Posterior cingulate gyrus (tissue), 11 donors: ENCODE measurements around the gene UTF1.
"Not testable (repeated sequence)": the region's sequence is repeated elsewhere in the genome, so short reads cannot be mapped to it uniquely, and the experiment has no call there.

Source experiments
- DNase-seq, 10 donors: peaks; one replicate each; pipeline versions ENCODE4 v3.0.0 to v3.0.0-alpha.2; 2020 to 2021; ENCODE audit warnings: mixed read lengths in 3 of 10
- intact Hi-C: fragments of 100-400 bp; cut with DNase I; formaldehyde crosslinking; loops from one replicate; pipeline ENCODE4 v1.15.1; 2023

Gene UTF1

GRCh38 chr10:133258818-133259601 is 29.0 kb downstream of the UTF1 start:
- peak in 8 of 10 donors; percentile 25 to 92 (median 56) for DNase-seq
- intact Hi-C loops = no loop called here

DNA sequence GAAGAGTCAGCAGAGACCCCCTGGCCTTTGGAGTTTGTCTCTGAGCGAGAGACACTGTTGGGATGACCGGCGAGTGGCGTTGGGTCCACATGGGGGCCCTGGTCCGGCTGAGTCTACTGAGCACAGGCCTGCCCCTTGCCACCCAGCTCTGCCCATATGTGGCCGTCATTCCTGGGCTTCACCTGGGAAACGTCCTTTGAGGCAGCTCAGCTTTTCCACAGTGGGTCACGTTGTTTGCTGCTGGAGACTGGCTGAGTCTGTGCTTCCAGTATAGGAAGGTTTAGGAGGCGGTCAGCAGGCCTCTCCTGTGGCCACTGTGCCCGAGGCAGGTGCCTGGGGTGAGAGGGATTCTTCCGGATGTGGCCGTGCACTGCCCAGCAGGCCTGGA is 29.6 kb downstream of the UTF1 start:
- no peak for DNase-seq
- intact Hi-C loops = no loop called here

DNA sequence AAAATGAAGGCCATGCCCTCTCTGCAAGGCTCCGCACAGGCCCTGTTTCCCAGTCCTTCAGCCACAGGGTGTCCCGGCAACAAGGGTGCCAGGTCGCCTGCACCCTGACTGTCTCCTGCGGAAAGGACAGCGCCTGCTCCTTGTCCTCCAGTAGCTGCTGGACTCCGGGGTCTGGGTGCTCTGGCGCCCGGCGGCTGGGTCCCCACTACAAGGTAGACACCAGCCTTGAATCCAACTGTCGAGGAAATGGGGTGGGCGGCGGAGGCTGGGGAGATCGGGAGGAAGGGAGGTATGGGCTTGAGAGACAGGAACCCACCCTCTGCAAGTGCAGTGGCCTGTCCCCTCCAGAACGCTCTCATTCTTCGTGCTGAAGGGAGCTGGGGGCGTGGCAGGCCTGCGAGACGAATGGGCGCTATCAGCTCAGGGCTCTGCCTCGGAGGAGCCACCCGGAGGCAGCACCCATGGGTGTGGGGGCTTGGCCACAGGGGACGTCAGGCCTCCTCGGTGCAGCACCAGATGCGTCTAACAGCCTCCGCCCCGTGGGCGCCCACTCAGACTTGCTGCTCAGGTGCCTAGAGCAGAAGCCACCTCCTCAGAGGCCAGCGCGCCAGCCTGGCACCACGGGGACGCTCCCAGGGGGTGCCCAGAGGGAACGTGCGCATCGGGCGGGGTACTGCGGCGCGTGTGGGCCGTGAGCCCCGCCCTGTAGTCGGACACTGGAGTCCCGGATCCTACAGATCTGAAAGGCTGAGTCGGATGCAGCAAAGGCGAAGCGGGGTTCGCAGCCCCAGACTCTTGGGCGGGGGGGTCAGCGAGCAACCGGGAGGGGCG is 31.1 kb downstream of the UTF1 start:
- intact Hi-C loops = no loop called here
- DNase-seq = peak in 7 of 10 donors; percentile 24 to 92 (median 29)

DNA sequence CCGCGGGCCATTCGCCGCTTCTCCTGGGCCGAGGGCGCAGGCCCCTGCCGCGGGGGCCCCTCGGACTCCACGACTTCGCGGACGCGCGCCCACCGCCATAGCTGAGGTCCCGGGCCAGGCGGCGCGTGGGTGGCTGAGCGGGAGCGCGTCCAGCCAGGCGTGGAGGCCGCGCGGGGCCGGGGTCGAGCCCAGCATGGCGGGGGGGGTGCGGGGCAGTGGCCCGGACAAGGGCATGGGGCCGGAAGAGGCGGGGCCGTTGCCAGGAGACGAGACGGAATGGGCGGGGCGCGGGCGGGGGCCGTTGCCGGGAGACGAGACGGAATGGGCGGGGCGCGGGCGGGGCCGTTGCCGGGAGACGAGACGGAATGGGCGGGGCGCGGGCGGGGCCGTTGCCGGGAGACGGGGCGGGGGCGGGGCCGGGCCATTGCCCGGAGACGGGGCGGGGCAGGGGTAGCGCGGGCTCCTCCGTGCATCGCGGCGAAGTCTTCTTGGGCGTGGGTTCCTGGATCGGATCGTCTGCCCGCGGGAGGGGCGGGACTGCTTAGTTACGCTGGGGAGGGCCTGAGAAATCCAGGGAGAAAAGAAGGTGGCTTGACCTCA is 31.8 kb downstream of the UTF1 start:
- intact Hi-C loops = no loop called here
- DNase-seq = peak; percentile 73 to 98 (median 85)

GRCh38 chr10:133262696-133263095 is 32.7 kb downstream of the UTF1 start:
- DNase-seq = no peak
- intact Hi-C loops = no loop called here

DNA sequence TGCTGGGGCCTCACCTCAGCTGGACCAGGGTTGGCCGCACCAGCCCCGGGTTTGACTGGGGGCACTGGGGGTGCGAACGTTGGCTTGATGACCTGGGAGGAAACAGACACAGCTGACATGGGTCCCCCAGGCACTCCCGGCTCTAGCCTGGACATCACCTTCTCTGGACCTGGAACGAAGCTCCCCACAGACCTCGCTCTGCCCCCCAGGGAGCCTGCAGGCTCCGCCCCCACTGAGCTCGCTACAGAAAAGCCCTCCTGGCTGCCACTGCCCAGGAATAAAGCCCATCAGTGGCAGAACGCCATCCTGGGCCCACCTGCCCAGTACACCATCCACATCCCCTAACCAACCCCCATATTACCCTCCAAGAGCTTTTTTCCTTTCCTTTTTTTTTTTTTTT is 33.7 kb downstream of the UTF1 start:
- intact Hi-C loops = no loop called here

DNA sequence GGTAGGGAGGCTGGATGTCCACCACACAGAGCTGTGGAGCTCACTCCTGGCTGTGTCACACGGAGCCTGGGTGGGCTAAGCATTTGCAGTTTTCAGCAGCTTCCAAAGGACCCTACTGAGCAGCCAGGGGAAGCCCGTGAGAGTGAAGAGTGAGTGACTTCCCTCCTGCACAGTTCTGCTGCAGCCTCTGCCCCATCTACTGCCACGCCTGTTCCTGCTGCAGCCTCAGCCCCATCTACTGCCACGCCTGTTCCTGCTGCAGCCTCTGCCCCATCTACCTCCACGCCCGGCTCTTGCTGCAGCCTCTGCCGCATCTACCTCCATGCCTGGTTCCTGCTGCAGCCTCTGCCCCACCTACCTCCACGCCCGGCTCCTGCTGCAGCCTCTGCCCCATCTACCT is 34.4 kb downstream of the UTF1 start:
- DNase-seq = no peak

More for the DNA sequence above, 33.7 kb downstream of the UTF1 start:
- DNase-seq = no peak

GRCh38 chr10:133265052-133265451 is 35.0 kb downstream of the UTF1 start:
- DNase-seq, intact Hi-C loops: not testable (repeated sequence)

More for the DNA sequence above, 34.4 kb downstream of the UTF1 start:
- intact Hi-C loops = no loop called here

GRCh38 chr10:133266056-133266795 is 36.2 kb downstream of the UTF1 start:
- no peak for DNase-seq
- intact Hi-C loops = no loop called here

GRCh38 chr10:133267293-133267692 is 37.3 kb downstream of the UTF1 start:
- intact Hi-C loops = no loop called here

GRCh38 chr10:133267829-133268228 is 37.8 kb downstream of the UTF1 start:
- DNase-seq = no peak
- intact Hi-C loops = no loop called here

More at GRCh38 chr10:133267293-133267692, 37.3 kb downstream of the UTF1 start:
- DNase-seq = no peak

GRCh38 chr10:133268532-133268931 is 38.5 kb downstream of the UTF1 start:
- intact Hi-C loops = no loop called here
- DNase-seq = no peak

DNA sequence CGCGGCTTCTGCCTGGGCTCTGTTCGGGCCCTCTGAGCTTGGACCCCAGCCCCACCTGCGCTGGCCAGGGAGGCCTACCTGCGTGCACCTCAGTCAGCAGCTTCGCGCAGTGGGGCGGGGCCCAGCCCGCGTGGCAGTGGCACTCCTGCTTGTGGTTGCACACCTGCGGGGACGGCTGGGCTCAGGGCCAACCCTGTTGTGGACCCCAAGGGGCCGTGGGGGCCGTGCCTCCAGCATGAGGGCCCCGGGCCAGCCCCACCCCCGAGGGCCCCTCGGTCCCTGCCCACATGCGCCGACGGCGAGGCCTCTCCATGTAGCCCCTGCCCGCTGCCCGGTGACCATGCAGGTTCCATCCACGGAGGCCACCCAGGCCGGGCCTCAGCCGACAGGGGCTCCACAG is 39.4 kb downstream of the UTF1 start:
- intact Hi-C loops = no loop called here
- no peak for DNase-seq

GRCh38 chr10:133270204-133270603 is 40.2 kb downstream of the UTF1 start:
- no peak for DNase-seq
- intact Hi-C loops = no loop called here

DNA sequence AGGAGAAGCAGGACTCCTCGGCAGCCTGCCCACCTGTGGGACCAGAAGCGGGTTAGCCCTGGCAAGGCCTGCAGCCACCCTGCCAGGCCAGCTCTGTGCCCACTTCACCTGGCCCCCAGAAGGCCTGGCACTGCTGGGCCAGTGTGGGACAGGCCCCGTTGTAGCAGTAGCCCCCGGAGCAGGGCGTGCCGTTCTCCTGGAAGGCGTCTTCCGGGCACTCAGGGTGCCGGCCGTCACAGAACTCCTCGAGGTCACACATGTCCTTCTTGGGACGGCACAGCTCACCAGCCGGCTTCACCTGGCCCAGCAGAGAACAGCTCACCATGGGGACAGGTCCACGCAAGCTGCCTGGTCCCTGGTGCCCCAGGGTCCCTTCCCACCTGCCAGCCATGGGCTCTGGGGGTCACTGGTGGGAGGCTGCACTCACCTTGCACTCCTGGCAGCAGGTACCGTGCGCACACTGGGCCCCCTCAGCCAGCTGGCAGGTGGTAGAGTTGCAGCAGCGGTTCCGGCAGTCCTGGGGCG is 40.8 kb downstream of the UTF1 start:
- no peak for DNase-seq
- intact Hi-C loops = no loop called here

- no peak for DNase-seq
- intact Hi-C loops = no loop called here
Observed at GRCh38 chr10:133271521-133272300, 41.7 kb downstream of the UTF1 start.

DNA sequence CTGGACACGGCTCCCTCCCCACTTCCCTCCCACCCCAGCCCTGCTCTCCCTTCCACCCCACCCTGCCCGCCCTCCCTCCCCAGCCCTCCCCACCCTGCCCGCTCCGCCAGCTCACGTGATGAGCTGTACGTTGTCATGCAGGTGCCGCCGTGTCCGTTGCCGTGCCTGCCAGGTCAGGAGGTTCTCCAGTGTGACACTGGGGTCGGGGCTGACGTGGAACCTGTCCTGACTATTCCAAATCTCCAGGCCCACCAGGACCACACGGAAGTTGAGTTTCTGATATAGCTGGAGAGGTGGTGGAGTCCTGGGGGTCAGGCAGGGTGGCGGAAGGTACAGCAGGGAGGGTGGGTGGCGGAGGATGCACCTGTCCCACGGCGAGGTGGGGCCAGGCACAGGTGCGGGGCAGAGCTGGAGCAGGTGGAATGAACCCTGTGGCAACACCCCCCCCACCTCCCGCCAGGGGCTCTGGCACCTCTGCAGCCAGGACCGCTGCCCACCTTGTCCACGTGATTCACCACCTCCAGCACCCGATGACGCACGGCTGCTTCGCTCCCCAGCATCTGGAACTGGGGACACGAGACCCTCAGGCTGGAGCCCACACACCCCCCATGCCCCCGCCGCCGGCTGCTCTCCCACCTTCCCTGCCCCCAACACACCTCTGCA is 42.4 kb downstream of the UTF1 start:
- DNase-seq = no peak
- intact Hi-C loops = no loop called here

DNA sequence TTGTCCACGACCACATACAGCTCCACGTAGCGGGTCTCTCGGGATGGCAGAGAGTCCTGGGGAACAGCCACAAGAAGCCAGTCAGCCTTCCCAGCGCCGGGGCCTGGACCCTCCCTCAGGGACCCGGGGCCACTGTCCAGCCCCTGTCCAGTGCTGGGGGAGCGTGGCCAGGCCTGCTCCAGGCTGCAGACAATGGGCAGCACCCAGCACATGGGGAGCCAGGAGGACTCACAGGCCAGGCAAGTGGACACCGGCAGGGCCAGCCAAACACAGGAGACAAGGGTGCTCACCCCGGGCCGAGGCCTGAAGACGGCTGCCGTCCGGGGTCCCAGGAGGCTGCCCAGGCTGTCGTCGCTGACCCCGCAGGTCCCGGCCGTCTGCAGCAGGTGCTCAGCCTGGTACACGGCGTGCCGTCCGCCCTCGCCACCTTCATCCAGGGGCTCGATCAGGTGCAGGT is 43.0 kb downstream of the UTF1 start:
- DNase-seq = no peak
- intact Hi-C loops = no loop called here
